Measurements from ENCODE around the gene CD72. TPM values are rescaled to one million over a fixed set of nuclear protein-coding genes. Genes with fewer than 3 reads are reported as not detected.

The CD72 gene
- total RNA-seq, 1 donor = 0.86 TPM

- no peak for DNase-seq (ENCODE audit: low read depth)
- H3K4me3 ChIP-seq (ENCODE audit: low read depth, low read length) = no peak overlapping the region
- no peak for TF ChIP-seq CTCF (IDR thresholded peaks at IDR 0.05; ENCODE audit: insufficient read depth, low read depth, low read length)
Observed at GRCh38 chr9:35577486-35577885, 40.7 kb downstream of the CD72 start.

- TF ChIP-seq CTCF (IDR thresholded peaks at IDR 0.05; ENCODE audit: insufficient read depth, low read depth, low read length) = no peak
- H3K4me3 ChIP-seq (ENCODE audit: low read depth, low read length) = no peak overlapping the region
- no peak for DNase-seq (ENCODE audit: low read depth)
Observed at GRCh38 chr9:35575478-35575877, 42.7 kb downstream of the CD72 start.

- H3K4me3 ChIP-seq (ENCODE audit: low read depth, low read length) = no peak overlapping the region
- no peak for TF ChIP-seq CTCF (IDR thresholded peaks at IDR 0.05; ENCODE audit: insufficient read depth, low read depth, low read length)
- DNase-seq (ENCODE audit: low read depth) = no peak
Observed at GRCh38 chr9:35574578-35575122, 43.6 kb downstream of the CD72 start.

GRCh38 chr9:35570709-35571504 is 47.3 kb downstream of the CD72 start:
- H3K4me3 ChIP-seq (ENCODE audit: low read depth, low read length) = no peak overlapping the region
- DNase-seq (ENCODE audit: low read depth) = no peak
- no peak for TF ChIP-seq CTCF (IDR thresholded peaks at IDR 0.05; ENCODE audit: insufficient read depth, low read depth, low read length)

- no peak overlapping the region for H3K4me3 ChIP-seq (ENCODE audit: low read depth, low read length)
- no peak for TF ChIP-seq CTCF (IDR thresholded peaks at IDR 0.05; ENCODE audit: insufficient read depth, low read depth, low read length)
- no peak for DNase-seq (ENCODE audit: low read depth)
Observed at GRCh38 chr9:35569206-35569605, 49.0 kb downstream of the CD72 start.

GRCh38 chr9:35568196-35568595 is 50.0 kb downstream of the CD72 start:
- TF ChIP-seq CTCF (IDR thresholded peaks at IDR 0.05; ENCODE audit: insufficient read depth, low read depth, low read length) = no peak
- no peak for DNase-seq (ENCODE audit: low read depth)
- H3K4me3 ChIP-seq (ENCODE audit: low read depth, low read length) = no peak overlapping the region

All from fibroblast of villous mesenchyme (primary cell).